SK-N-SH (cell line): ENCODE results near the gene SLX4IP. TPM values are rescaled to one million over a fixed set of nuclear protein-coding genes. Genes with fewer than 3 reads are reported as not detected.
A peak's percentile ranks its signal among the peaks of the same experiment; 100 is the strongest.

Experiments used
- CTCF ChIA-PET: fragments of 300-600, 350-600 bp; formaldehyde crosslinking; extraction: SDS; loops from one replicate; lab custom pipeline; 2021; lab: Yijun Ruan, JAX
- POLR2A ChIA-PET: fragments of 350-600 bp; sonication (Branson Sonifier 250); formaldehyde crosslinking; extraction: SDS; loops from one replicate; lab custom pipeline; 2020; ENCODE audit warnings: antibody characterized with exemption, inconsistent platforms; lab: Yijun Ruan, JAX
- DNase-seq: peaks from one replicate; pipeline ENCODE4 v3.0.0; 2012
- H2AFZ ChIP-seq: fragments of 200-600 bp; sonication (generic); 2 replicates; pipeline ENCODE4 v1.8.1; 2016; ENCODE audit warnings: antibody characterized with exemption, mild to moderate bottlenecking, low read depth
- H3F3A ChIP-seq: fragments of 200-600 bp; sonication (generic); replicated peaks from 2 replicates; pipeline ENCODE3; 2016; ENCODE audit warnings: antibody characterized with exemption, mild to moderate bottlenecking; ENCODE audit not compliant: insufficient read depth
- H3K27ac ChIP-seq, 2 experiments: fragments of 200-500 bp in 1 of 2; fragments of 200-600 bp in 1 of 2; sonication (Bioruptor generic) in 1 of 2; sonication (generic), shearing (Covaris generic) in 1 of 2; 2 replicates each; pipeline versions ENCODE4 v1.5.1 to v1.6.1; 2014 to 2016; ENCODE audit warnings: low read depth in 2 of 2, inconsistent platforms in 1 of 2, low read length in 1 of 2, mild to moderate bottlenecking in 1 of 2, mixed read lengths in 1 of 2
- H3K27me3 ChIP-seq: fragments of 200-600 bp; sonication (generic), shearing (Covaris generic); 2 replicates; pipeline ENCODE4 v1.6.1; 2016; ENCODE audit warnings: mixed run types; ENCODE audit not compliant: insufficient read depth
- H3K36me3 ChIP-seq, 2 experiments: fragments of 200-500 bp in 1 of 2; fragments of 200-600 bp in 1 of 2; sonication (Bioruptor generic) in 1 of 2; sonication (generic) in 1 of 2; replicated peaks in 1 of 2; 2 replicates each; pipeline versions ENCODE3 to v1.5.1; 2014 to 2016; ENCODE audit warnings: low read length in 1 of 2, mild to moderate bottlenecking in 1 of 2; ENCODE audit not compliant: insufficient read depth in 2 of 2, control insufficient read depth in 1 of 2
- H3K4me1 ChIP-seq, 2 experiments: fragments of 200-500 bp in 1 of 2; fragments of 200-600 bp in 1 of 2; sonication (Bioruptor generic) in 1 of 2; sonication (generic), shearing (Covaris generic) in 1 of 2; 2 replicates each; pipeline versions ENCODE4 v1.5.1 to v1.6.1; 2014 to 2016; ENCODE audit warnings: low read depth in 1 of 2, low read length in 1 of 2, mixed run types in 1 of 2; ENCODE audit not compliant: insufficient read depth in 2 of 2, control insufficient read depth in 1 of 2
- H3K4me2 ChIP-seq: fragments of 200-600 bp; sonication (generic), shearing (Covaris generic); 2 replicates; pipeline ENCODE4 v1.6.1; 2017; ENCODE audit warnings: mixed run types
- H3K4me3 ChIP-seq, 2 experiments: fragments of 200-500 bp in 1 of 2; fragments of 200-600 bp in 1 of 2; sonication (Bioruptor generic) in 1 of 2; sonication (generic), shearing (Covaris generic) in 1 of 2; 2 replicates each; pipeline versions ENCODE4 v1.5.1 to v1.8.1; 2014 to 2016; ENCODE audit warnings: low read depth in 2 of 2, inconsistent platforms in 1 of 2, low read length in 1 of 2, mild to moderate bottlenecking in 1 of 2, mixed read lengths in 1 of 2, moderate library complexity in 1 of 2
- H3K79me2 ChIP-seq: fragments of 200-600 bp; sonication (generic); 2 replicates; pipeline ENCODE4 v1.8.1; 2017; ENCODE audit warnings: mild to moderate bottlenecking; ENCODE audit not compliant: insufficient read depth
- H3K9ac ChIP-seq: fragments of 200-600 bp; sonication (generic); 2 replicates; pipeline ENCODE4 v1.6.1; 2017; ENCODE audit warnings: mixed run types
- H3K9me2 ChIP-seq: fragments of 200-600 bp; sonication (generic); 2 replicates; pipeline ENCODE4 v1.6.1; 2017; ENCODE audit warnings: mixed run types
- H3K9me3 ChIP-seq: fragments of 200-600 bp; sonication (generic); 2 replicates; pipeline ENCODE4 v1.6.1; 2017; ENCODE audit warnings: mixed run types, mild to moderate bottlenecking, moderate library complexity
- H4K20me1 ChIP-seq: fragments of 200-600 bp; sonication (generic); 2 replicates; pipeline ENCODE4 v1.6.1; 2017; ENCODE audit warnings: mild to moderate bottlenecking, mixed run types; ENCODE audit not compliant: insufficient read depth
- CHD2 ChIP-seq: fragments of 150-350 bp; IDR thresholded peaks from 2 replicates; pipeline ENCODE4 v1.6.1; 2018; ENCODE audit warnings: low read length; ENCODE audit not compliant: partially characterized antibody
- FOSL2 ChIP-seq: IDR thresholded peaks from 2 replicates; pipeline ENCODE4 v1.4.0; 2012; ENCODE audit warnings: low read depth, mild to moderate bottlenecking, moderate library complexity, borderline replicate concordance
- JUND ChIP-seq: IDR thresholded peaks from 2 replicates; pipeline ENCODE4 v1.4.0; 2012
- TCF12 ChIP-seq: IDR thresholded peaks from 2 replicates; pipeline ENCODE4 v1.4.0; 2012
- WGBS: methylation state at CpG from one replicate; pipeline ENCODE4 v1.1.6; 2017; ENCODE audit warnings: low lambda C conversion rate; 5-methylcytosine and 5-hydroxymethylcytosine counted together
- polyA plus RNA-seq, 3 experiments: library from polyadenylated mRNA; depleted of rRNA; stranded (reverse); fragments of >200 nt; gene quantifications; 2 replicates each; pipeline ENCODE4 v1.2.3, GENCODE V29; 2012
- TF ChIP-seq, protein P1 (sequence below): fragments of 150-350 bp; IDR thresholded peaks from 2 replicates; pipeline ENCODE4 v1.6.1; 2016; ENCODE audit warnings: mild to moderate bottlenecking, low read depth, low read length
- TF ChIP-seq, protein P2 (sequence below): IDR thresholded peaks from 2 replicates; pipeline ENCODE4 v1.6.1; 2012; ENCODE audit warnings: mild to moderate bottlenecking, low read depth, low read length, moderate library complexity

The SLX4IP gene
- polyA plus RNA-seq, 1 of the 3 experiments (the other 2 are of a cell fraction): 1.3 TPM

DNA sequence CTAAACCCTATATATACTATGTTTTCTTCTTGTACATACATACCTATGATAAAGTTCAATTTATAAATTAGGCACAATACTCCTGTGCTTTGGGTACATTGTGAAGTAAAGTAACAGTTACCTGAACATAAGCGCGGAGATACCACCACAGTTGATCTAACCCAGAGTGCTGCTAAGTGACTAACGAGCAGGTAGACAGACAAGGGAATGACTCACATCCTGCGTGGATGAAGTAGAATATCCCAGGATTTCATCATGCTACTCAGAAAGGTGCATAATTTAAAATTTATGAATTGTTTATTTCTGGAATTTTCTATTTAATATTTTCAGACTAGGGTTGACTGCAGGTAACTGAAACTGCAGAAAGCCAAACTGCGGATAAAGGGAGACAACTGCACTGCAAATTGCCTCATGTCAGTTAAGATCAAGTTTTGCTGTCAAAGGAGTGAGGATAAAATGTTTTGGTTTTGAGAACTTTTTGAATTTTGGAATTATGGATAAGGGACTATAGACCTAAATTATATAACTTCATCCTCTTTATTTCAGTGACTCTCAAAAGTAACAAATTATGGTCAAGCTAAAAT lies 15.5 kb upstream of the SLX4IP start:
- Histone ChIP-seq H3K36me3 (peaks cover 20 to 40% of the 10 kb centered on the region in 2 experiments), H4K20me1 (no peaks in the 10 kb centered on the region), H3K9me3 (no peaks in the 10 kb centered on the region), H3K4me1 (peaks cover 0 to 25% of the 10 kb centered on the region in 2 experiments; a peak in 2 of 4 replicates), H2AFZ (no peak overlapping the region), H3K9me2 (no peaks in the 10 kb centered on the region), H3K4me3 (no peak overlapping the region), H3K79me2 (peaks cover 39% of the 10 kb centered on the region), H3K27me3 (no peaks in the 10 kb centered on the region), H3K4me2 (no peak overlapping the region), H3F3A (peaks cover 8% of the 10 kb centered on the region), H3K27ac (no peak overlapping the region), H3K9ac (no peak overlapping the region)
- DNase-seq: no peak
- CTCF ChIA-PET: interaction anchor here (1.5 kb wide), 1 partner anchor 803 kb away, joined by 3 read pairs; no protein-coding TSS in a partner anchor
- 58% methylated on average over 5 of the region's 5 CpGs for WGBS
- TF ChIP-seq JUND (peak; percentile 35; the same call in 1 of the 2 replicates), CHD2 (no peak), FOSL2 (peak; percentile 28; the same call in 1 of the 2 replicates), TCF12 (peak; percentile 21; the same call in 1 of the 2 replicates)
- TF ChIP-seq, protein P1, sequence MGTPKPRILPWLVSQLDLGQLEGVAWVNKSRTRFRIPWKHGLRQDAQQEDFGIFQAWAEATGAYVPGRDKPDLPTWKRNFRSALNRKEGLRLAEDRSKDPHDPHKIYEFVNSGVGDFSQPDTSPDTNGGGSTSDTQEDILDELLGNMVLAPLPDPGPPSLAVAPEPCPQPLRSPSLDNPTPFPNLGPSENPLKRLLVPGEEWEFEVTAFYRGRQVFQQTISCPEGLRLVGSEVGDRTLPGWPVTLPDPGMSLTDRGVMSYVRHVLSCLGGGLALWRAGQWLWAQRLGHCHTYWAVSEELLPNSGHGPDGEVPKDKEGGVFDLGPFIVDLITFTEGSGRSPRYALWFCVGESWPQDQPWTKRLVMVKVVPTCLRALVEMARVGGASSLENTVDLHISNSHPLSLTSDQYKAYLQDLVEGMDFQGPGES: no peak
- TF ChIP-seq, protein P2, sequence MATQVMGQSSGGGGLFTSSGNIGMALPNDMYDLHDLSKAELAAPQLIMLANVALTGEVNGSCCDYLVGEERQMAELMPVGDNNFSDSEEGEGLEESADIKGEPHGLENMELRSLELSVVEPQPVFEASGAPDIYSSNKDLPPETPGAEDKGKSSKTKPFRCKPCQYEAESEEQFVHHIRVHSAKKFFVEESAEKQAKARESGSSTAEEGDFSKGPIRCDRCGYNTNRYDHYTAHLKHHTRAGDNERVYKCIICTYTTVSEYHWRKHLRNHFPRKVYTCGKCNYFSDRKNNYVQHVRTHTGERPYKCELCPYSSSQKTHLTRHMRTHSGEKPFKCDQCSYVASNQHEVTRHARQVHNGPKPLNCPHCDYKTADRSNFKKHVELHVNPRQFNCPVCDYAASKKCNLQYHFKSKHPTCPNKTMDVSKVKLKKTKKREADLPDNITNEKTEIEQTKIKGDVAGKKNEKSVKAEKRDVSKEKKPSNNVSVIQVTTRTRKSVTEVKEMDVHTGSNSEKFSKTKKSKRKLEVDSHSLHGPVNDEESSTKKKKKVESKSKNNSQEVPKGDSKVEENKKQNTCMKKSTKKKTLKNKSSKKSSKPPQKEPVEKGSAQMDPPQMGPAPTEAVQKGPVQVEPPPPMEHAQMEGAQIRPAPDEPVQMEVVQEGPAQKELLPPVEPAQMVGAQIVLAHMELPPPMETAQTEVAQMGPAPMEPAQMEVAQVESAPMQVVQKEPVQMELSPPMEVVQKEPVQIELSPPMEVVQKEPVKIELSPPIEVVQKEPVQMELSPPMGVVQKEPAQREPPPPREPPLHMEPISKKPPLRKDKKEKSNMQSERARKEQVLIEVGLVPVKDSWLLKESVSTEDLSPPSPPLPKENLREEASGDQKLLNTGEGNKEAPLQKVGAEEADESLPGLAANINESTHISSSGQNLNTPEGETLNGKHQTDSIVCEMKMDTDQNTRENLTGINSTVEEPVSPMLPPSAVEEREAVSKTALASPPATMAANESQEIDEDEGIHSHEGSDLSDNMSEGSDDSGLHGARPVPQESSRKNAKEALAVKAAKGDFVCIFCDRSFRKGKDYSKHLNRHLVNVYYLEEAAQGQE: no peak
- POLR2A ChIA-PET: no interaction called here

DNA sequence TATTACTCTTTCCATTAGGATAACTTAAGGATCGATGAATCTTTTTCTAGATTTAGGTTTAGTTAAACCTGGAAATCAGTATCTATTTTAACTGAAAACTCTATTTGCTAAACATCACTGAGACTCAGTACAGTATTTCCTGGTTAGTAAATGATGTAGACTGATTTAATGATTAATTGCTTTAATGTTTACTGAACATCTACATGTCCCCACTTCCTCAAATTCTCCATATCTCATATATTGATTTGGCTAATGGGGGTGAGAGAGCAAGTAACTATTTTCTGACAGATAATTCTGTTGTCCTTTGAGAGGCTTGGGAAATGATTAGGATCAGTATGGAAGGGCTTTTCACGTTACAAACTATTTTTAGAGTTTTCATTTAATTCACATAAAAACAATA lies 11.4 kb upstream of the SLX4IP start:
- Histone ChIP-seq H4K20me1 (no peaks in the 10 kb centered on the region), H3K9me2 (no peaks in the 10 kb centered on the region), H3K4me2 (no peak overlapping the region), H3K9ac (no peak overlapping the region), H3K36me3 (peaks cover 20 to 26% of the 10 kb centered on the region in 2 experiments), H3K4me3 (no peak overlapping the region), H3K9me3 (no peaks in the 10 kb centered on the region), H3K79me2 (peaks cover 49% of the 10 kb centered on the region), H3K27me3 (no peaks in the 10 kb centered on the region), H3K4me1 (peaks cover 0 to 13% of the 10 kb centered on the region in 2 experiments; a peak in 2 of 4 replicates), H2AFZ (no peak overlapping the region), H3F3A (peaks cover 3% of the 10 kb centered on the region), H3K27ac (no peak overlapping the region)
- no peak for DNase-seq
- CTCF ChIA-PET: interaction anchor here (2.7 to 4.9 kb wide), 2 partner anchors 13 to 445 kb away, joined by 15 to 65 read pairs; no protein-coding TSS in a partner anchor
- TF ChIP-seq TCF12: no peak
- POLR2A ChIA-PET: no interaction called here
- 77% methylated on average over 2 of the region's 2 CpGs for WGBS
